IMR-90 (cell line): ENCODE results near the gene ABI3. TPM values are rescaled to one million over a fixed set of nuclear protein-coding genes. Genes with fewer than 3 reads are reported as not detected.

ENCODE experiments used
- ATAC-seq: fragments of 200-7000 bp; cut with Tn5 transposase; 2 replicates; pipeline ENCODE4 v1.9.1; 2020; ENCODE audit warnings: low read depth, mild to moderate bottlenecking, moderate library complexity
- Bru-seq: library from RNA; stranded (reverse); fragments of 400-500 nt; gene quantifications from one replicate; lab custom pipeline; 2021; lab: Mats Ljungman, UMichigan
- BruChase-seq, 2 experiments: library from RNA; stranded (reverse); fragments of 400-500 nt; gene quantifications; one replicate each; lab custom pipeline; 2021; lab: Mats Ljungman, UMichigan
- BruUV-seq: library from RNA; stranded (reverse); fragments of 400-500 nt; replicated peaks from 2 replicates; lab custom pipeline; 2021; lab: Mats Ljungman, UMichigan
- CTCF ChIA-PET: fragments of 300-600 bp; formaldehyde crosslinking; extraction: SDS; loops from one replicate; lab custom pipeline; 2021; ENCODE audit warnings: antibody characterized with exemption; lab: Yijun Ruan, JAX
- POLR2A ChIA-PET: fragments of 300-600 bp; sonication (Branson Sonifier 250); formaldehyde crosslinking; loops from one replicate; lab custom pipeline; 2022; ENCODE audit warnings: antibody characterized with exemption; ENCODE audit not compliant: unreplicated experiment; lab: Charles Lee
- DNase-seq: peaks from one replicate; pipeline ENCODE4 v3.0.0; 2013
- H2AFZ ChIP-seq: replicated peaks from 2 replicates; pipeline ENCODE3; 2013; ENCODE audit warnings: low read length, mild to moderate bottlenecking; ENCODE audit not compliant: poor library complexity
- H2AK5ac ChIP-seq: 2 replicates; pipeline ENCODE4 v1.6.1; 2013; ENCODE audit warnings: low read depth, low read length, inconsistent platforms
- H2AK9ac ChIP-seq: replicated peaks from 2 replicates; pipeline ENCODE3; 2013; ENCODE audit warnings: mild to moderate bottlenecking, low read depth, low read length, moderate library complexity; ENCODE audit not compliant: poor library complexity
- H2BK120ac ChIP-seq: 2 replicates; pipeline ENCODE4 v1.6.1; 2013; ENCODE audit warnings: low read depth, low read length, inconsistent platforms
- H2BK15ac ChIP-seq: 3 replicates; pipeline ENCODE4 v1.6.1; 2013; ENCODE audit warnings: low read depth, low read length, inconsistent platforms
- H2BK20ac ChIP-seq: 2 replicates; pipeline ENCODE4 v1.6.1; 2013; ENCODE audit warnings: low read depth, mild to moderate bottlenecking, inconsistent platforms, low read length, moderate library complexity
- H2BK5ac ChIP-seq: 2 replicates; pipeline ENCODE4 v1.6.1; 2013; ENCODE audit warnings: mild to moderate bottlenecking, low read depth, low read length, inconsistent platforms; ENCODE audit not compliant: poor library complexity, severe bottlenecking
- H3K14ac ChIP-seq: replicated peaks from 2 replicates; pipeline ENCODE4 v1.6.1; 2013; ENCODE audit warnings: low read depth, low read length, inconsistent platforms
- H3K18ac ChIP-seq: 2 replicates; pipeline ENCODE4 v1.6.1; 2013; ENCODE audit warnings: low read depth, low read length, control low read depth
- H3K23ac ChIP-seq: 2 replicates; pipeline ENCODE4 v1.6.1; 2013; ENCODE audit warnings: low read depth, low read length, inconsistent platforms
- H3K27ac ChIP-seq: 2 replicates; pipeline ENCODE4 v1.5.1; 2013; ENCODE audit warnings: mild to moderate bottlenecking, control low read depth, low read length; ENCODE audit not compliant: insufficient read depth
- H3K27me3 ChIP-seq: 2 replicates; pipeline ENCODE4 v1.6.1; 2013; ENCODE audit warnings: low read length; ENCODE audit not compliant: control insufficient read depth, insufficient read depth
- H3K36me3 ChIP-seq: 2 replicates; pipeline ENCODE4 v1.6.1; 2013; ENCODE audit warnings: low read length, mixed read lengths; ENCODE audit not compliant: control insufficient read depth, insufficient read depth
- H3K4ac ChIP-seq: 2 replicates; pipeline ENCODE4 v1.6.1; 2013; ENCODE audit warnings: low read depth, low read length, inconsistent platforms
- H3K4me1 ChIP-seq: 2 replicates; pipeline ENCODE4 v1.6.1; 2013; ENCODE audit warnings: low read length, mixed read lengths; ENCODE audit not compliant: control insufficient read depth, insufficient read depth
- H3K4me2 ChIP-seq: 2 replicates; pipeline ENCODE4 v1.6.1; 2013; ENCODE audit warnings: low read depth, mild to moderate bottlenecking, control low read depth, low read length, moderate library complexity
- H3K4me3 ChIP-seq: 2 replicates; pipeline ENCODE4 v1.5.1; 2013; ENCODE audit warnings: low read depth, mild to moderate bottlenecking, control low read depth, low read length, moderate library complexity; ENCODE audit not compliant: insufficient read depth
- H3K56ac ChIP-seq: 2 replicates; pipeline ENCODE4 v1.6.1; 2013; ENCODE audit warnings: low read length, inconsistent platforms; ENCODE audit not compliant: insufficient read depth; ENCODE audit errors: extremely low read depth
- H3K79me1 ChIP-seq, 2 experiments: 2 replicates each; pipeline ENCODE4 v1.6.1; 2013; ENCODE audit warnings: low read length in 2 of 2, inconsistent platforms in 1 of 2, low read depth in 1 of 2
- H3K9ac ChIP-seq: 2 replicates; pipeline ENCODE4 v1.6.1; 2013; ENCODE audit warnings: low read depth, low read length, control low read depth
- H3K9me1 ChIP-seq: 2 replicates; pipeline ENCODE4 v1.6.1; 2013; ENCODE audit warnings: low read length, inconsistent platforms; ENCODE audit not compliant: insufficient read depth
- H3K9me3 ChIP-seq: 2 replicates; pipeline ENCODE4 v1.6.1; 2013; ENCODE audit warnings: low read length; ENCODE audit not compliant: control insufficient read depth, insufficient read depth
- H4K20me1 ChIP-seq: 2 replicates; pipeline ENCODE4 v1.6.1; 2013; ENCODE audit warnings: low read length, inconsistent platforms; ENCODE audit not compliant: insufficient read depth
- H4K5ac ChIP-seq: 2 replicates; pipeline ENCODE4 v1.6.1; 2013; ENCODE audit warnings: mild to moderate bottlenecking, low read depth, low read length, control low read depth
- H4K8ac ChIP-seq, 2 experiments: 2 replicates each; pipeline ENCODE4 v1.6.1; 2013; ENCODE audit warnings: low read depth in 2 of 2, low read length in 2 of 2, control low read depth in 1 of 2, inconsistent platforms in 1 of 2
- H4K91ac ChIP-seq: 2 replicates; pipeline ENCODE4 v1.6.1; 2013; ENCODE audit warnings: low read depth, low read length, inconsistent platforms; ENCODE audit not compliant: insufficient read depth
- BHLHE40 ChIP-seq: fragments of 150-350 bp; IDR thresholded peaks from 2 replicates; pipeline ENCODE4 v1.6.1; 2016; ENCODE audit warnings: mild to moderate bottlenecking, low read depth, low read length
- FOS ChIP-seq: fragments of 150-350 bp; IDR thresholded peaks from 2 replicates; pipeline ENCODE4 v1.6.1; 2016; ENCODE audit warnings: low read depth, low read length
- POLR2A ChIP-seq: IDR thresholded peaks from 2 replicates; pipeline ENCODE4 v1.6.1; 2012; ENCODE audit warnings: mild to moderate bottlenecking, low read depth, low read length
- WGBS, 2 experiments: methylation state at CpG; one replicate each; pipeline versions ENCODE4 v1.1.5 to v1.1.7; 2013; ENCODE audit warnings: missing lambda C conversion rate in 2 of 2; ENCODE audit not compliant: insufficient read length in 1 of 2; ENCODE audit errors: extremely low coverage in 2 of 2; 5-methylcytosine and 5-hydroxymethylcytosine counted together
- dilution Hi-C: fragments of 300-500 bp; cut with HindIII; formaldehyde crosslinking; loops from one replicate; pipeline ENCODE4 v1.14.3; 2018; ENCODE audit warnings: low sequenced_read_pairs; ENCODE audit not compliant: unreplicated experiment
- in situ Hi-C: fragments of 300-500 bp; cut with MboI; formaldehyde crosslinking; loops from 3 replicates; pipeline ENCODE4 v1.14.3; 2019; ENCODE audit warnings: low sequenced_read_pairs, inconsistent platforms, mixed read lengths
- intact Hi-C: fragments of 100-400 bp; cut with micrococcal nuclease; formaldehyde crosslinking; loops from 2 replicates; pipeline ENCODE4 v1.10.0; 2022
- long read RNA-seq: library from polyadenylated mRNA; unstranded; transcript quantifications from one replicate; pipeline ENCODE4 v2.0.0, GENCODE V29; 2021; ENCODE audit not compliant: unreplicated experiment
- polyA plus RNA-seq, 3 experiments: library from polyadenylated mRNA; depleted of rRNA; stranded (reverse); fragments of >200 nt; gene quantifications; 2 replicates each; pipeline ENCODE4 v1.2.3, GENCODE V29; 2012; ENCODE audit warnings: low replicate concordance in 1 of 3
- total RNA-seq: library from RNA; depleted of rRNA; stranded (reverse); fragments of >200 nt; gene quantifications from 2 replicates; pipeline ENCODE4 v1.2.3, GENCODE V29; 2012; rRNA removed
- TF ChIP-seq, protein P1 (sequence below): fragments of 150-350 bp; IDR thresholded peaks from 2 replicates; pipeline ENCODE4 v1.6.1; 2016; ENCODE audit warnings: low read depth, mild to moderate bottlenecking, low read length, moderate library complexity, borderline replicate concordance

Gene ABI3
- 1.1 TPM in 2 replicates for total RNA-seq
- polyA plus RNA-seq (2012; rRNA removed), result 1.2 and 1.4 TPM in 2 replicates
- 1.1 and 1.4 TPM in 2 replicates for polyA plus RNA-seq (2012; cell fraction: cytosol; rRNA removed)
- polyA plus RNA-seq (2012; cell fraction: nucleus; rRNA removed; ENCODE audit: low replicate concordance), result 0.33 and 0.96 TPM in 2 replicates
- percentile 10 among the genes with signal in this experiment for Bru-seq, nascent RNA
- percentile 15 among the genes with signal in this experiment for BruChase-seq, experiment 1, labeled RNA remaining after a 6-hour chase
- BruChase-seq, experiment 2, labeled RNA remaining after a 2-hour chase, result percentile 6 among the genes with signal in this experiment
- long read RNA-seq, result 0 reads

DNA sequence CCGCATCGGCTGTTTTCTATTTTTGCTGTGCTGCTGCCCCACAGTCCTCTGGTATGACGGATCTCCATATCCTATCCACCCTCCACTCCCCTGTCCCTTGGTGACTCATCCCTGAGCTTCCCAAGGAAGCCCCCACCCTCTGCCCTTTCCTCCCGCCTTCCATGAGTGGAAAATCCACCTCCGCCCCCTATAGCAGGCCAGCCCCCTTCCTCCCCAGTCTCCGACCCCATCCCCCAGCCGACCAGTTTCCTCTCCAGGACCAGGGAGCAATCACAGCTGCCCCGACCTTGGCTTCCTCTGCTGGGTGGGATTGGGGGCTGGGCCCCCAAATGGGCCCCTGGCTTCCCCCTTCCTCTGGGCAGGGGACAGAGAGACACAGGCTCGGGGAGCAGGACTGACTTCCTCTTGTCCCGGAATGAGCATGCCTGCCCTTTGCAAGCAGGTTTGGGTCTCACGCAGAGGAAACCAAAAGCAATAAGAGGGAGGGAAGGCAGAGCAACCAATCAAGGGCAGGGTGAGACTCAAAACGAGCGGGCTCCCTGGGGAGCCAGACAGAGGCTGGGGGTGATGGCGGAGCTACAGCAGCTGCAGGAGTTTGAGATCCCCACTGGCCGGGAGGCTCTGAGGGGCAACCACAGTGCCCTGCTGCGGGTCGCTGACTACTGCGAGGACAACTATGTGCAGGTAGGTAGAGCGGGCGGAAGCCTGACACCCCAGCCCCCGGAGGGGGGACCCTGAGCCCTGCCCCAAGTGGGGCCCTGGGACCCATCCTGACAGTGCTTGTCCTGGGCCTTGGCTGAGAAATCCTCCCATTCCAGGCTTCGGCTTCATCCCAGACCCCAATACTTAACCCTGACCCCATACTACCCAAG, at the start of gene ABI3, which contains the start of gene GNGT2:
Gene ABI3 (plus strand): TSS at position 550 of the 872 bp plus-strand sequence. CDS start 18 bp downstream, at position 568.
Gene GNGT2 (minus strand): TSS at position 417 of the 872 bp plus-strand sequence. CDS start 3,152 bp downstream, outside the sequence.
- no peak within 1 kb of the TSS for H3K4me3 ChIP-seq
- H2BK15ac ChIP-seq, result peak within 1 kb of the TSS; percentile 92; the same call in 2 of the 3 replicates
- TF ChIP-seq POLR2A (no peak), FOS (peak; percentile 42; the same call in 1 of the 2 replicates), BHLHE40 (no peak)
- TF ChIP-seq, protein P1, sequence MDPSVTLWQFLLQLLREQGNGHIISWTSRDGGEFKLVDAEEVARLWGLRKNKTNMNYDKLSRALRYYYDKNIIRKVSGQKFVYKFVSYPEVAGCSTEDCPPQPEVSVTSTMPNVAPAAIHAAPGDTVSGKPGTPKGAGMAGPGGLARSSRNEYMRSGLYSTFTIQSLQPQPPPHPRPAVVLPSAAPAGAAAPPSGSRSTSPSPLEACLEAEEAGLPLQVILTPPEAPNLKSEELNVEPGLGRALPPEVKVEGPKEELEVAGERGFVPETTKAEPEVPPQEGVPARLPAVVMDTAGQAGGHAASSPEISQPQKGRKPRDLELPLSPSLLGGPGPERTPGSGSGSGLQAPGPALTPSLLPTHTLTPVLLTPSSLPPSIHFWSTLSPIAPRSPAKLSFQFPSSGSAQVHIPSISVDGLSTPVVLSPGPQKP, result no peak
- in situ Hi-C loops (no loop called here), dilution Hi-C loops (no loop called here), intact Hi-C loops (no loop called here)
- H3K23ac ChIP-seq, result peak within 1 kb of the TSS; percentile 61
- H3K79me1 ChIP-seq, result no peaks in the 10 kb centered on the region
- H3K14ac ChIP-seq, result peak within 1 kb of the TSS; percentile 76
- H3K56ac ChIP-seq, result no peak within 1 kb of the TSS
- ChIA-PET POLR2A (interaction anchor here (0.6 kb wide), 1 partner anchor 17 kb away, joined by 8 read pairs; no protein-coding TSS in a partner anchor), CTCF (no interaction called here)
- peak within 1 kb of the TSS; percentile 56 for H2AK9ac ChIP-seq
- H4K5ac ChIP-seq, result peak within 1 kb of the TSS; percentile 49; the same call in 1 of the 2 replicates
- peaks cover 14% of the 10 kb centered on the region for H3K9me1 ChIP-seq
- peak; percentile 77 for ATAC-seq
- peak within 1 kb of the TSS; percentile 21; the same call in 1 of the 2 replicates for H3K27ac ChIP-seq
- H3K18ac ChIP-seq, result no peak within 1 kb of the TSS; the same call in 1 of the 2 replicates
- peak within 1 kb of the TSS; percentile 85 to 94 for H4K8ac ChIP-seq
- peaks cover 9% of the 10 kb centered on the region for H3K4me1 ChIP-seq
- DNase-seq, result peak; percentile 55
- no peak within 1 kb of the TSS; the same call in 1 of the 2 replicates for H3K9ac ChIP-seq
- H3K27me3 ChIP-seq, result peaks cover 8% of the 10 kb centered on the region; the same call in 1 of the 2 replicates
- H3K4ac ChIP-seq, result peak within 1 kb of the TSS; percentile 68
- no peaks in the 10 kb centered on the region for H4K20me1 ChIP-seq
- H2AK5ac ChIP-seq, result peak within 1 kb of the TSS; percentile 95
- H3K4me2 ChIP-seq, result peak within 1 kb of the TSS; percentile 64
- no peaks in the 10 kb centered on the region for H3K36me3 ChIP-seq
- peak within 1 kb of the TSS; percentile 31; the same call in 1 of the 2 replicates for H4K91ac ChIP-seq
- BruUV-seq, result no TSS peak
- WGBS, 2 experiments, result 37% methylated on average over 5 of the region's 22 CpGs; no CpG with 5 or more reads in 1 of the 2 experiments
- no peak within 1 kb of the TSS for H2BK5ac ChIP-seq
- no peaks in the 10 kb centered on the region for H3K9me3 ChIP-seq
- H2AFZ ChIP-seq, result peak within 1 kb of the TSS; percentile 95
- H2BK120ac ChIP-seq, result peak within 1 kb of the TSS; percentile 23
- peak within 1 kb of the TSS; percentile 1; the same call in 1 of the 2 replicates for H2BK20ac ChIP-seq
